HG03108 (cell line): Measurements from ENCODE around the gene PYGB.
"Not testable (repeated sequence)": the region's sequence is repeated elsewhere in the genome, so short reads cannot be mapped to it uniquely, and the experiment has no call there.

ENCODE experiments used
- ATAC-seq: cut with Tn5 transposase; IDR thresholded peaks from one replicate; pipeline ENCODE4 v1.9.1; 2021; ENCODE audit warnings: moderate library complexity; ENCODE audit not compliant: unreplicated experiment

The PYGB gene

DNA sequence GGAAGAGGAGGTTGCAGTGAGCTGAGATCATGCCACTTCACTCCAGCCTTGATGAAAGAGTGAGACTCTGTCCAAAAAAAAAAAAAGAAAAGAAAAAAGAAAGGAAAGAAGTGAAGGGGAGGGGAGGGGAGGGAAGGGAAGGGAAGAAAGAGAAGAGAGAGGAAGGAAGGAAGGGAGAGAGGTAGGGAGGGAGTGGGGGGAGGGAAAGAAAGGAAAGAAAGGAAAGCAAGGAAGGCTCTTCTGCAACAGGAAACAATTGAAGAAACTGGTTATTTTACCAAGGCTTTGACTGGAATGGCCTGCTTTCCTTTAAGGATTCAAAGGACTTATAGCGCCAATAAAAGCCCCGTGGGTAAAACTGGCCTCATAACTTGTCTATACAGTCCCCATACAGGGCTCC is 78.1 kb downstream of the PYGB start:
- no peak for ATAC-seq

DNA sequence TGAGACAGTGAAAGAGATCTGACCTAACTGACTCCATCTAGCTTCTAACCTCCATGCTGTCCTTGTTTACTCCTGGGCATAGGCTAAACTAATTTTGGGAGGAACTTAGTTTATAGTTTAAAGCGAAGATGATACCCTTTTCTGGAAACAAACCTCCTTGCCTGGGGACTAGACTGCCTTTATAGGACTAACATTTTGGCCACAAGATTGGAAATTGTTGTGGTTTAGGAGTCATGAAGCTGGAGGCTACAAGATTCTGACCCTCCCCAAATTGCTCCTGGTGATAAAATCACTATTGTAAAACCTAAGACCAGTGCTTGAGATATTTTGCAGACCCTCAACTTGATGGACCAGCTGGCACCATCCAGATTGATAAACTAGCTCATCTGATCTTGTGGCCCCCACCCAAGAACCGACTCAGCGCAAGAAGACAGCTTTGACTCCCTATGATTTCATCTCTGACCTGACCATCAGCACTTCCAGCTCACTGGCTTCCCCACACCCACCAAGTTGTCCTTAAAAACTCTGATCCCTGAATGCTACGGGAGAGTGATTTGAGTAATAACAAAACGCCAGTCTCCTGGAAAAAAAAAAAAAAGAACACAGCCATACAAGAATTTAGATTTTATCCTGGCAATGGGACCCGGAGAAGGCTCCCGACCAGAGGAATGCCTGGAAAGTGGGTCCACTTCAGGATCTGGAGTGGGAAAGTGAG is 79.8 kb downstream of the PYGB start:
- no peak for ATAC-seq

DNA sequence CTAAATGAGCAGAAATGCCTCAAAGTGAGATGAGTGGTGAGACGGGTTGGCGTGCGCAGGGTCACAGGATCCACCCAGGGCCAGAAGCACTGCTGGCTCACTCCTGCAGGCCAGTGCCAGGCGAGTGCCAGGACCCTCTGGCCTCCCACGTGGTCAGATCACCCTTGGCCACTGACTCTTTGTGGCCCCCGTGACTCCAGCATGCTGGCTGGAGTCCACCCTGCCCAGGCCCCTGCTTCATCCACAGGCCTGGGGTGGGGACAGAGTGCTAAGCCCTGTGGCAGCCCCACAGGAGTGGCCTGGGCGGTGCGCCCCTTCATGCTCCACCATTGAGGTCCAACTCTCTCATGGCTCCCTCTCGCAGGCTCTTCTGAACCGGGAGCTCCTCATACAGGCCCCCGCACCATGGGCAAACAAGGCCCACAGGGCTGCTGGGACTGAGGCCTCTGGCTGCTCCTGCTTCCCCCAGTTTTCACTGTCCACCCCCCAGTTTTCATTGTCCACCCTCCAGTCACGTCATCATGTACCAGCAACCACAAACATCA is 81.1 kb downstream of the PYGB start:
- ATAC-seq: no peak

- ATAC-seq: not testable (repeated sequence)
These were observed 87.1 kb downstream of the PYGB start for GRCh38 chr20:25334972-25335371.

- no peak for ATAC-seq
These were observed 88.9 kb downstream of the PYGB start for GRCh38 chr20:25336561-25337422.

DNA sequence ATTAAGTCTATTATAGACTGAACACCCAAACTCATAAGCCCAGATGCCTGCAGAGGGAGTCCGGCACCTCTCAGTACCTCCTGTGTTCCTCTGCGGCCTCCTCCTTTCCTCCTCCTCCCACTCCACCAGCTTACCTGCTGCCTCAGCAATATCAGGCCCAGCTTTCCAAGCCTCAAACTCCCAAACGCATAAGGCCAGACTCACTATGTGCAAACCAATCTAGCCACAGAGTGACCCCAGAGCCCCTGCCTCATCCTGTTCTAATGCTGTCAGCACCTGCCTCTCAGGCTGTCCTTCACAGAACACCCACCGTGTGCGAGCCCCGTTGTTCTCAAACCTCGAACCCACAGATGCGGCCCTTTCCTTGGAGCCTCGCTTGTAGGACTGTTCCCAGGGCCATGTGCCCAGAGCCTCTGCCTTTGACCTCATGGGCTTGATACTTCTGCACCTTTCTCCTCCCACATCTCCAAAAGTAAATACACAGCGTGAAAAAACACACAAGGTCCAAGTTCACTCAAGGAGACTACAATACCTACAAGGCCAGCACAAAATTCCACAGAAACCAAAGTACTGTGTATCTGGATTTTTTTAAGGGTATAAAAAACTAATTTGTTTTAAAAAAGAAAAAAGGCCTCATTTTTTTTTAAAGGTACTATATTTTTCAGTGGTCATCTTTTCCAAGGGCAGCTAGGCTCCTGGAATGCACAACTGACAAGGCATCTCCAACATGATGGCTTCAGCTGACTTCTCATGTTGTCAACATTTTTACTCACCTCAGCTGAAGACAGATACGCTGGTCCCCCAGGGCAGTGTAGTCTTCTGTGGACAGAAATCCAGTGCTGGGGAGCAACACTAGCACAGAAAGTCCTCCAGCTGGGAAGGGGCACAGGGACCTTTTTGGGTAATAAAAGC is 90.5 kb downstream of the PYGB start:
- no peak for ATAC-seq

GRCh38 chr20:25339608-25340007 is 91.7 kb downstream of the PYGB start:
- ATAC-seq: no peak

- ATAC-seq: no peak
These were observed 92.5 kb downstream of the PYGB start for GRCh38 chr20:25340380-25340779.

DNA sequence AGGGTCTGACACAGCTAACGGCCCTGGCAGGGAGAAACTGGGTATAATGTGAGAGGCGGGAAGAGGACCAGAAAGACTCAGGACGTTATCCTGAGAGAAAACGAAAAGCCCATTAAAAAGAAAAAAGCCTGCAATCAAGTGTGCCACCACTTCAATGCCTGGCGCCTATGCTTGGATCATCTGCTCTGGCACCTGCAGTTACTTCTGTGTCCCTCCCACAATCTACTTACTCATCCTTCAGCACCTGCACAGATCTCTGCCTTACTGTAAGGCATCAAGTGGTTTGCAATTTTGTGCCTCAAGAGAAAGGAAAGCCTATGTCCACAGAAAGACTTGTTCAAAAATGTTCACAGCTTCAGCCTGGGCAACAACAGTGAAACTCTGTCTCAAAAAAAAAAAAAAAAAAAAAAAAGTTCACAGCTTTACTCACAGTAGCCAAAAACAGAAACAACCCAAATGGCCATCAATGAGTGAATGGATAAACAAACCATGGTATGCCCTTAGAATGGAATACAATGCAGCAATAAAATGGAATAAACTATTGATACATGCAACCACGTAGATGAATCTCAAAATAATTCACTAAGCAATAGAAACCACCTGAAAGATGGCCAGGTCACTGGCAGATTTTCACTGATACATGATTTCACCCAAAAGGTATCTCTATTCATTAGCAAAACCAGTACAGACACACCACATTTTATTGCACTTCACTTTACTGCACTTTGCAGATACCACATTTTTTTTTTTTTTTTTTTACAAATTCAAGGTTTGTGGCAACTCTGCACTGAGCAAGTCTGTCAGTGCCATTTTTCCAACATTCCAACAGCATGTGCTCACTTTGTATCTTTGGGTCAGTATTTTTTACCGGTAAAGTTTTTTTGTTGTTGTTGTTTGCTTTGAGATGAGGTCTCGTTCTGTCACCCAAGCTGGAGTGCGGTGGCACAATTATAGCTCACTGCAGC is 94.1 kb downstream of the PYGB start:
- ATAC-seq: no peak

- no peak for ATAC-seq
These were observed 96.7 kb downstream of the PYGB start for GRCh38 chr20:25344634-25345033.

DNA sequence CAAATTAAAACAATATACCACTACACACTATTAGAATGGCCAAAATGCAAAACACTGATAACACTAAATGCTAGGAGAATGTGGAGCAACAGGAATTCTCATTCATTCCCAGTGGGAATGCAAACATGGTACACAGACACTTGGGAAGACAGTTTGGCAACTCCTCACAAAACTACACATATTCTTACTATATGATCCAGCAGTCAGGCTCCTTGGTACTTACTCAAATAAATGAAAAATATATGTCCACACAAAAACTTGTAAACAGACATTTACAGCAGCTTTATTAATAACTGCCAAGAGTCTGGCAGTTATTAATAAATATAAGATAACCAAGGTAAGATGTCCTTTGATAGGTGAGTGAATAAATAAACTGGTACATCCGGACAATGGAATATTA is 97.8 kb downstream of the PYGB start:
- ATAC-seq: no peak

DNA sequence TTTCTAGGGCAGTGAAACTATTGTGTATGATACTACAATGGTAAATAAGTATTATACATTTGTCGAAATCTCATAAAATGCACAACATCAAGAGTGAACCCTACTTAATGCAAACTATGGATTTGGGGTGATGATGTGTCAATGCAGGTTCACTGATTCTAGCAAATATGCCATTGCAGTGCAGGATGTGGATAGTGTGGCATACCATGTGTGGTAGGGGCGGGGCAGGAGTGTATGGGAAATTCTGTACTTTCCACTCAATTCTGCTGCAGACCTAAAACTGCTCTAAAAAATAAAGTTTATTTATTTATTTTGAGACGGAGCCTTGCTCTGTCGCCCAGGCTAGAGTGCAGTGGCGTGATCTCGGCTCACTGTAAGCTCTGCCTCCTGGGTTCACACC is 98.5 kb downstream of the PYGB start:
- ATAC-seq: no peak
